Occipital lobe (tissue), 2 donors: Measurements from ENCODE around the gene NR2F1-AS1. TPM values are rescaled to one million over a fixed set of nuclear protein-coding genes. Genes with fewer than 3 reads are reported as not detected.
"Not testable (repeated sequence)": the region's sequence is repeated elsewhere in the genome, so short reads cannot be mapped to it uniquely, and the experiment has no call there.

Source experiments
- DNase-seq: peaks from one replicate; lab custom pipeline; 2025; lab: John Stamatoyannopoulos, UW
- total RNA-seq: library from RNA; depleted of rRNA; stranded (reverse); fragments of >200 nt; gene quantifications from one replicate; pipeline ENCODE4 v1.2.3, GENCODE V29; 2014

The NR2F1-AS1 gene
- total RNA-seq, 1 donor from 2014 or later = 109 TPM

DNA sequence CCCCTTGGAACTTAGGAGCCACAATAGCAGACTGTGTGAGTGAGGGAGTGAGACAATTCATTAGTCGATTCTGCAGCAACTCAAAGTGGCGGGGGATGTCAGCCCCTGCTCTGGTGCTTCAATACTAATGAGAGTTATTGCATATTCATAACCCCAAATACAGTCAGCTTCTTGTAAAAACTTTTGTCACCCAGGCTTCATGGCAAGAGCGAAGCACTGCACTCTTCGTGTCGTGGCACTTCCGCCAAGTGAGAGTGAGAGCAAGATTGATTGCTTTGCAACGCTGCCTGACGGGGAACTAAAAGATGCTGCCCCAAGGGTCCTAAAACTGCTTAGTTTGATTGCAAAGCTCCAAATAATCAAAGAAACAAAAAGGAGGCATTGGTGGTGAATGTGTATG is 150.9 kb downstream of the NR2F1-AS1 start:
- no peak for DNase-seq

GRCh38 chr5:93428868-93429267 is 152.2 kb downstream of the NR2F1-AS1 start:
- DNase-seq = no peak

- DNase-seq = no peak
Observed at GRCh38 chr5:93427316-93427715, 153.7 kb downstream of the NR2F1-AS1 start.

- DNase-seq = peak; percentile 18
Observed at GRCh38 chr5:93425096-93425495, 155.9 kb downstream of the NR2F1-AS1 start.

DNA sequence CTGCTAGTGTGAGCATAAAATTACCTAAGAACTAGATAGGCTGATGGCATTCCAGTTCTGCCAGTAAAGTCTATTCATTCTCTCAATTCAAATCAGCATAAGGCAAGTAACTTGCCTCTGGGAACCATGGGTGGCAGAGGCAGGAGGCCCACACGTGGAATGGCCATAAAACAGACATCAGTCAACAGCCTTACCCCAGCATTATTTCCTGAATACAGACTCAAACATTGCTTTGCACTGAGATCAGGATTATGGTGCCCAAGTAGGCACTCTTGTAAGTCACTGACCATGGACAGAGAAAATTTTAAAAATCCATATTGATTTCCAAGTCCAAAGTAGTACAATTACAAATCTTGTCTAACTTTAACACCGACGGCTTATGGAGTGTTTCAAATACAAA is 157.7 kb downstream of the NR2F1-AS1 start:
- DNase-seq = no peak

DNA sequence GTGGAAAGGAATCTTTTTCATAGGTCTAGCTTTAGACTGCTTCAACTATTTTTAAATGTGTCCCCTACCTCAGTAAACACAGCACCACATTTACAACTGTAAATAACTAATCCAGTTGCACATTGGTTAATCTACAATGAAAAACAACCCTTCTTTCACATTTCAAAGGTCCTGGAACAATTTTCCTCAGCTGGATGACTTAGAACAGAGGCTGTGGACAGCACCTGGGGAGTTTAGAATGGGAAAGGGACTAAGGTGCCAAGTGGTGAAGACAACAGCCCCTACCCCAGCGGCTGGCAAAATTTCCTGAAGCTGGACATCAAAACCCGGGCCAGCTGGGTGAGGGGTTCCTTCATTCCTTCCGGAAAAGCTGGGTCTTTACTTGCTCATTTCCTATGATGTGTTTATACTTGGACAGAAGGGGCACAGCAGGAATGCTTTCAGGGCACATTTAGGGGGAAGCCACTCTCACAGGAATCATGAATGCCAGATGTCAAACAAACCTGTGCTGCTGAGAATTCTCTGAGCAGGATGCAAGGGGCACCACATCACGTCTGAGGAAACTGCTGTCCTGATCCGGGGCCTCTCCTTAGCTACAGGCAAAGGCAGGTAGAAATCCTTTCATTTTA is 158.3 kb downstream of the NR2F1-AS1 start:
- DNase-seq = no peak

- DNase-seq = peak; percentile 19
Observed at GRCh38 chr5:93421987-93422401, 159.0 kb downstream of the NR2F1-AS1 start.

DNA sequence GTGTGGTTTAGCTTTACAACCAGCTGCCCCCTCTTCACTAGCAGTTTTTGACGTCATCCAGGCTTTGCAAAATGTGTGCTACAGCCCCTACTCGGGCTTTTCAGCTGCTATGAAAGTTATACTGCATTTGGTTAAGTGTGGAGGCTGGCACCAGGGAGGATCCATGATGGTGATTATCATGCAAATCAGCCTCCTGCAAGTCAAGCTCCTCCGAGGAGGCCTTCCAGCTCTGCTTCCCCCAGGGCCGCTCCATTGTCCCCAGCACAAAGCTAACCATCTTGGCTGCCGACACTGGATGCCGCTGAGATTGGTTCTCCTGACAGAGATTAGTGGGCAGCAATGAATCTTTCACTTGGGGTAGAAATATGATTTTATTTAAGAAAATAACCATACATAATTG is 159.6 kb downstream of the NR2F1-AS1 start:
- DNase-seq = no peak

DNA sequence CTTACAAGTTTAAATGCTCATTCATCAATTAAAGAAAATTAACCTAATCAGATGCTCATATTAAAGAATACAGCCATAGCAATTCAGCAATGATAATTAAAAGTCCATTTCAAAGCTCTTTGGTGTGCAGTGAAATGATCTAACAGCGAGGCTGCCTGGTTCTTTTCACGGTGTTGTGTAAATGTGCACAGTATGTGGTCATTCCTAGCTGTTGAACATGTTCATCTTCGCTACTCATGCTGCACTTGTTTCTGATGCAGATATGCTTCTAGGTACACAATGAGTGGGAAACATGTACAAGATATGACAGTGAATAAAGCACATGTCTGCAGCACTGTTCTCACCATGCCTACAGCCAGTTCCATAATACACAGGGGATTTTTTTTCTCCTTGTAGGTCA is 163.5 kb downstream of the NR2F1-AS1 start:
- no peak for DNase-seq

GRCh38 chr5:93415819-93416218 is 165.2 kb downstream of the NR2F1-AS1 start:
- no peak for DNase-seq

DNA sequence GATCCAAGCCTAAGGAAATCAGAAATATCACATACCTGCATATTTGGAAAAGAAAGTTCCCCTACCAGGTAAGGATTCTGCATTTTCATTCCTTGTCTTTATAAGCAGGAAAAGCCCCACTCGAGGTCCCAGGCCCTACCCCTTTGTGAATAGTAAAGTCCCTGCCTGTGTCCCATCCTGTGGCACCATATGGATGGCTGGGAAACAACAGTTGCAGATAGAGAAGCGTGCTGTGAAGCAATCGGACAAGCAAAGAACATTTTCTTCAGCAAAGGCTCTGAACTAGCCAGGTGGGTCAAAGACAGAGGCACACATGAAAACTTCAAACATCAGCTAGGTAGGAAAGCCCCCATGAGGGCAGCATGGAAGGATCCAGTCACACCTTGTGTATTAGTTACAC is 169.3 kb downstream of the NR2F1-AS1 start:
- DNase-seq = no peak

- DNase-seq = no peak
Observed at GRCh38 chr5:93409691-93410090, 171.3 kb downstream of the NR2F1-AS1 start.

GRCh38 chr5:93407454-93407853 is 173.6 kb downstream of the NR2F1-AS1 start:
- DNase-seq = no peak

DNA sequence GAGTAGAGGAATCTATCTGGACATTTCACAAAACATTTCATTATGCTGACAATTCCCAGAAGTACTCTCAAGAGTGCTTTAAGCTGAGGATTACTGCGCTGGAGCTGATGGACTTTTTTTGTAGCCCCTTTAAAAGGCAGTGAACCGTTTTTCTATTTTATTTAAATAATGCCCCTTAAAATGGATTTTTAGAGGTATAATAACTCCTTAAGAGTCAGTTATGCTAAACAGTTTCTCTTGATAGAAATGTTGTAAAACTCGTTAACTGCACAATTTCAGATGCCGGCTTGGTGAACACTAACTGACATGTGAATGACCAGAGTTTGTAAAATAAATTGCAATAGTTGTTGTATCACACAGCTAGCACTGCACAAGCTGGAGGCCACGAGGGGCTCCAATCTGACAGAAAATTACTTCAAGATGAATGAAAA is 174.0 kb downstream of the NR2F1-AS1 start:
- no peak for DNase-seq

- DNase-seq = no peak
Observed at GRCh38 chr5:93404246-93404645, 176.8 kb downstream of the NR2F1-AS1 start.

- no peak for DNase-seq
Observed at GRCh38 chr5:93403141-93403928, 177.7 kb downstream of the NR2F1-AS1 start.

DNA sequence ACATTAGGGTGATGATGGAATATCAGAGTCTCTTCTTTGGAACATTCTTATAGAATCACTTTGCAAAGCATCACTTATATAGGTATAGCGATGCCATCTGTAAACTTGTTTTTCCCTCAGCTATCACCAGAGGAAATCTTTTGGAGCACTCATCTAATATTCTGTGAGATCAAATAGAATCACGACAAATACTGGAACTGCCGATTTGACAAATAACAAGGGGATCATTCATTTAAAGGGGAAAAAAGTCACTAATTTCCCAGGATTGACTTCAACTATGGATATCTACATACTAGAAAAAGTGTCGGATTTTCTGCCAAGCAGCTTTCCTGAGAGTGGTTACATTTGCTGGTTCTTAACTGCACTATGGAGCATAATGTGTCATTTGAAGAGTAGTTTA is 178.6 kb downstream of the NR2F1-AS1 start:
- DNase-seq = no peak

DNA sequence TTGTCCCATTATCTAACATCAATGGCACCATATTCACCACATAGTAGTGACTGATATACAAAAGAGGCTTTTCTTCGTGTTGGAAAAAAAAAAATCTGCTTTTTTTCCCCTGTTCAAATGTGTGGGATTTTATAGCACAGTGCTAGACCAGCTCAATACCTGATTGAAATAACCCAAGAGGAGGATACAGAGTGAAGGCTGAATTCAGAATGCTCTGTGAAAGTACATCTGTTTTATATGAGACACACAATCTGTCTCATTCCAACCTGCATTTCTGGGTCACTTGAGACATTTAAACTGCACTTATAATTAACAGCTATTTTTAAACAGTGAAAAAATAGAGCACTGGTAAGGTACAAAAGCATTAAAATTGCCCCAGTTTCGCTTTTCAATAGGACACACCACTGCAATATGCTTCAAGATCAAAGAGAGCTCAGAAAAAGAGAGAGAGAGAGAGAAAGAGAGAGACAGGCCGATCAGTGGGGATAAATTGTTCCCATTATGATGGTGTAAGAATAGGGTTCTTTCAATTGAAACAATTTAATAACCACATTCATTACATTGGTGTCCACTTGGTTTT is 179.3 kb downstream of the NR2F1-AS1 start:
- DNase-seq = no peak

GRCh38 chr5:93399675-93400074 is 181.3 kb downstream of the NR2F1-AS1 start:
- no peak for DNase-seq

DNA sequence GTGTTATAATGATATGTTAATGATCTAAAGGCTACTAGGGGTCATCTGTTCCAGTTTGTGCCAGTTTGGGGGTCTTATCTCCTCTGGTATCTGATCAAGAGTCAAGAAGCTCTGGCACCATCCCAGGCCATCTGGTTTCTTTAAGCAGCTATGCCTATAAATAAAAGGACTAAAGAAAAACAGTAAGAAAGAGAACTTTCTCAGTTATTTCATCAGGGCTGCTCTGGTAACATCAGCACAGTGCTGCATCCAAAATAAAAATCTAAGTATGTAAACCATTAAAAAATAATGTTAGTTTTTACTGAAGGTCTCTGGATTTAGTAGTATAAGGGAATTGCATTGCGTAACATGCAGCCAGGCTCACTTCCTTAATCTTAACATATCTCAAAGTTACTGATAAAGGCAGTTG is 185.0 kb downstream of the NR2F1-AS1 start:
- DNase-seq = no peak

DNA sequence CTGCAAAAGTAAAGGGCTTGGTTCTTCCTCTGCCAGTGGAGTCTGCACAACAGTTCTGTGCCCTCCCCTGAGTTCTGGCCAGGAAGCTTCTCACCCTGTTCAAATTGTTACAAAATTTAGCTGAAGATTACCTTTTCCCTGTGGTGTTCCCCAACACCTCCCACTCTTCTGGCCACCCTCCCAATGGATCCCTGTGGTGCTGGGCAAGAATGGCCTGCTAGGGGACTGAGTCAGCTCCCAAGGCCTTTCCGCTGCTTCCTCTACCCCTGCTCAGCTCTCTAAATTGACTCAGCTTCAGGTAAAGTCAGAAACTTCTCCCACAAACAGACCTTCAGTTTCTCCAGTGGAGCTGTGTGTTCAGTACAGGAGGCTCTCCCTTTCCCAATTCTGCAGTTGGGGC is 186.0 kb downstream of the NR2F1-AS1 start:
- DNase-seq = no peak

DNA sequence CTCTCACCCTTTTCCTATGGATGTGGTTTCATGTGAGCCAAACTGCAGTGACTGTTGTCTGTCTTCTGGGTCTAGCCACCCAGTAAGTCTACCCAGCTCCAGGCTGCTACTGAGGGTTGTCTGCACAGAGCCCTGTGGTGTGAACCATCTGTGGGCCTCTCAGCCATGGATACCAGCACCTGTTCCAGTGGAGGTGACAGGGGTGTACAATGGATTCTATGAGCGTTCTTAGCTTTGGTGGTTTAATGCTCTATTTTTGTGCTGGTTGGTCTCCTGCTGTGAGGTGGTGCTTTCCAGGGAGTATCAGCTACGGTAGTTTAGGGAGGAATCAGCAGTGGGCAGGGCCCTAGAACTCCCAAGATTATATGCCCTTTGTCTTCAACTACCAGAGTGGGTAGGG is 186.7 kb downstream of the NR2F1-AS1 start:
- no peak for DNase-seq

GRCh38 chr5:93391169-93391568 is 189.8 kb downstream of the NR2F1-AS1 start:
- not testable (repeated sequence) for DNase-seq
